Stimulated activated CD4-positive, alpha-beta T cell treated with anti-CD3 and anti-CD28 coated beads, Interleukin-4, amount 100 ng/mL, for 4 hours (primary cell): Measurements from ENCODE around the gene CNIH3.
"Not testable (repeated sequence)": the region's sequence is repeated elsewhere in the genome, so short reads cannot be mapped to it uniquely, and the experiment has no call there.

Source experiments
- DNase-seq, 2 experiments: peaks; one replicate each; pipeline ENCODE4 v3.0.0-alpha.2; 2020

Gene CNIH3

GRCh38 chr1:224691148-224691925 is 75.2 kb downstream of the CNIH3 start:
- DNase-seq: no peak

- DNase-seq: no peak
Observed at GRCh38 chr1:224694969-224695368, 78.9 kb downstream of the CNIH3 start.

- no peak for DNase-seq
Observed at GRCh38 chr1:224696021-224696420, 79.9 kb downstream of the CNIH3 start.

GRCh38 chr1:224696891-224697765 is 81.0 kb downstream of the CNIH3 start:
- DNase-seq: no peak

- DNase-seq: no peak
Observed at GRCh38 chr1:224698015-224698451, 81.9 kb downstream of the CNIH3 start.

- no peak for DNase-seq
Observed at GRCh38 chr1:224700918-224701531, 84.9 kb downstream of the CNIH3 start.

GRCh38 chr1:224703702-224704101 is 87.6 kb downstream of the CNIH3 start:
- DNase-seq: no peak

- no peak for DNase-seq
Observed at GRCh38 chr1:224704107-224704735, 88.1 kb downstream of the CNIH3 start.

GRCh38 chr1:224705578-224705977 is 89.5 kb downstream of the CNIH3 start:
- DNase-seq: no peak

GRCh38 chr1:224707843-224708725 is 92.0 kb downstream of the CNIH3 start:
- no peak for DNase-seq

GRCh38 chr1:224710196-224710595 is 94.1 kb downstream of the CNIH3 start:
- no peak for DNase-seq

- not testable (repeated sequence) for DNase-seq
Observed at GRCh38 chr1:224711231-224711756, 95.2 kb downstream of the CNIH3 start.

GRCh38 chr1:224711876-224712275 is 95.8 kb downstream of the CNIH3 start:
- no peak for DNase-seq

- no peak for DNase-seq
Observed at GRCh38 chr1:224713228-224713627, 97.1 kb downstream of the CNIH3 start.

GRCh38 chr1:224714553-224714952 is 98.4 kb downstream of the CNIH3 start:
- no peak for DNase-seq

- DNase-seq: no peak
Observed at GRCh38 chr1:224718470-224719053, 102.4 kb downstream of the CNIH3 start.

GRCh38 chr1:224719716-224720115 is 103.6 kb downstream of the CNIH3 start:
- DNase-seq: no peak

- DNase-seq: no peak
Observed at GRCh38 chr1:224720216-224720615, 104.1 kb downstream of the CNIH3 start.

GRCh38 chr1:224721000-224721399 is 104.9 kb downstream of the CNIH3 start:
- no peak for DNase-seq

- DNase-seq: no peak
Observed at GRCh38 chr1:224722838-224723237, 106.7 kb downstream of the CNIH3 start.

GRCh38 chr1:224724566-224724965 is 108.4 kb downstream of the CNIH3 start:
- DNase-seq: no peak
